Measurements from ENCODE around the gene P2RX7.
"Not testable (repeated sequence)": the region's sequence is repeated elsewhere in the genome, so short reads cannot be mapped to it uniquely, and the experiment has no call there.

P2RX7 gene

GRCh38 chr12:121209624-121210572 is 77.2 kb downstream of the P2RX7 start, which contains the start of gene P2RX4:
TSS of gene P2RX4 (plus strand) at chr12:121210129. CDS start at chr12:121210165, 36 bp downstream.
- FAIRE-seq = no peak

GRCh38 chr12:121212875-121213274 is 80.2 kb downstream of the P2RX7 start:
- no peak for FAIRE-seq

GRCh38 chr12:121214166-121214777 is 81.6 kb downstream of the P2RX7 start:
- FAIRE-seq = no peak

- FAIRE-seq = no peak
Observed at GRCh38 chr12:121214855-121215745, 82.4 kb downstream of the P2RX7 start.

GRCh38 chr12:121216102-121216501 is 83.4 kb downstream of the P2RX7 start:
- FAIRE-seq = no peak

GRCh38 chr12:121217063-121217462 is 84.4 kb downstream of the P2RX7 start:
- FAIRE-seq = no peak

- no peak for FAIRE-seq
Observed at GRCh38 chr12:121217761-121218160, 85.1 kb downstream of the P2RX7 start.

- no peak for FAIRE-seq
Observed at GRCh38 chr12:121218588-121219352, 86.1 kb downstream of the P2RX7 start.

- FAIRE-seq = no peak
Observed at GRCh38 chr12:121219353-121219986, 86.8 kb downstream of the P2RX7 start.

GRCh38 chr12:121222847-121223246 is 90.2 kb downstream of the P2RX7 start:
- FAIRE-seq = no peak

GRCh38 chr12:121223292-121224285 is 90.9 kb downstream of the P2RX7 start:
- FAIRE-seq = no peak

GRCh38 chr12:121224591-121224990 is 91.9 kb downstream of the P2RX7 start:
- FAIRE-seq = no peak

GRCh38 chr12:121226399-121226798 is 93.7 kb downstream of the P2RX7 start:
- no peak for FAIRE-seq

- FAIRE-seq = not testable (repeated sequence)
Observed at GRCh38 chr12:121226871-121227270, 94.2 kb downstream of the P2RX7 start.

GRCh38 chr12:121227294-121227693 is 94.6 kb downstream of the P2RX7 start:
- FAIRE-seq = no peak

- no peak for FAIRE-seq
Observed at GRCh38 chr12:121228919-121229665, 96.4 kb downstream of the P2RX7 start.

- FAIRE-seq = not testable (repeated sequence)
Observed at GRCh38 chr12:121229826-121230537, 97.3 kb downstream of the P2RX7 start.

GRCh38 chr12:121230538-121230907 is 97.8 kb downstream of the P2RX7 start:
- FAIRE-seq = no peak

- FAIRE-seq = no peak
Observed at GRCh38 chr12:121232163-121232562, 99.5 kb downstream of the P2RX7 start.
